RWPE2 (cell line): ENCODE data around the gene CAV1.

Experiments used
- ATAC-seq: fragments of 200-7000 bp; cut with Tn5 transposase; 3 replicates; pipeline ENCODE4 v1.9.1; 2021; ENCODE audit warnings: low read depth
- DNase-seq: peaks from one replicate; pipeline ENCODE4 v3.0.0-alpha.2; 2020; ENCODE audit warnings: low spot score
- H3K27ac ChIP-seq: fragments of 450-650 bp; 2 replicates; pipeline ENCODE4 v1.5.1; 2017; ENCODE audit warnings: mild to moderate bottlenecking; ENCODE audit not compliant: poor library complexity, severe bottlenecking
- H3K27me3 ChIP-seq: fragments of 250-450 bp; sonication (Bioruptor Pico); 2 replicates; pipeline ENCODE4 v1.5.1; 2021; ENCODE audit warnings: mild to moderate bottlenecking, moderate library complexity; ENCODE audit not compliant: insufficient read depth, poor library complexity, severe bottlenecking
- H3K36me3 ChIP-seq: fragments of 250-450 bp; sonication (Bioruptor Pico); 2 replicates; pipeline ENCODE4 v1.5.1; 2020; ENCODE audit warnings: low read depth, mild to moderate bottlenecking, moderate library complexity
- H3K4me1 ChIP-seq: fragments of 250-450 bp; sonication (Bioruptor Pico); 2 replicates; pipeline ENCODE4 v1.5.1; 2021; ENCODE audit warnings: mild to moderate bottlenecking, moderate library complexity; ENCODE audit not compliant: insufficient read depth, poor library complexity, severe bottlenecking
- H3K4me3 ChIP-seq: fragments of 250-450 bp; sonication (Bioruptor Pico); 2 replicates; pipeline ENCODE4 v1.5.1; 2021; ENCODE audit warnings: mild to moderate bottlenecking, moderate library complexity; ENCODE audit not compliant: severe bottlenecking
- H3K9me3 ChIP-seq: fragments of 250-450 bp; sonication (Bioruptor Pico); 2 replicates; pipeline ENCODE4 v1.5.1; 2021; ENCODE audit warnings: mild to moderate bottlenecking, moderate library complexity; ENCODE audit not compliant: severe bottlenecking
- TF ChIP-seq, protein P1 (sequence below): fragments of 450-650 bp; IDR thresholded peaks from one replicate; pipeline ENCODE4 v1.5.1; 2017; ENCODE audit warnings: mild to moderate bottlenecking, moderate library complexity; ENCODE audit not compliant: poor library complexity, severe bottlenecking

CAV1 gene

DNA sequence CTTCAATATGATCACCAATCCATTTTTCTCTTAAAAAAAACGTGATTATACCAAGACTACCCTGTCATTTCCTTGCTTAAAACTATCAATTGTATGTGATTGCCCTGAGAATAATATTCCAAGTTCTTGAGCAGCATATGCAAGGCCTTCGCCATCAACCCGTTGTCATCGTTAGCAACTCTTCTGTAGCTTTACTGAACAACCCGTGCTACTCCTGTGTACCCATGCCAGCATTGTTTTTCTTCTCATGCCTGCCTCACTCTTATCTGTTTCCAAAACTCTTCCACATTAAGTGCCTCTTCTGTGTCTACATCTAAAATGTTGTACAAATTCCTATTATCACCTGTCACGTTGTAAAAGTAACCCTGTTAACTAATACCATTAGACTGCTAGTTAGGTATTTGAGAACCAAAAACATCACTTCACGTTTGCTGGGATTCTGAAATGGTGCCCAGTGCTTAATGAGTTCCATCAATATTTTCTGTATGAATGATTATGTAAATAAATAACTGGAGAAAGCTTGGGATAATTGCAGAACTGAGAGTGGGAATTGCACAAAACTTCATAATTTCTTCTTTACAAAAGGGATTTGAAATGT, 14.8 kb upstream of the CAV1 start:
- Histone ChIP-seq H3K36me3 (peaks cover 42% of the 10 kb centered on the region), H3K27me3 (no peaks in the 10 kb centered on the region), H3K4me3 (no peak overlapping the region), H3K4me1 (peaks cover 30% of the 10 kb centered on the region), H3K9me3 (no peaks in the 10 kb centered on the region), H3K27ac (peak overlapping the region; percentile 96)
- 0 out of 3 replicates have a peak, but pooled peaks have one; percentile 2 for ATAC-seq
- no peak for DNase-seq
- TF ChIP-seq, protein P1, sequence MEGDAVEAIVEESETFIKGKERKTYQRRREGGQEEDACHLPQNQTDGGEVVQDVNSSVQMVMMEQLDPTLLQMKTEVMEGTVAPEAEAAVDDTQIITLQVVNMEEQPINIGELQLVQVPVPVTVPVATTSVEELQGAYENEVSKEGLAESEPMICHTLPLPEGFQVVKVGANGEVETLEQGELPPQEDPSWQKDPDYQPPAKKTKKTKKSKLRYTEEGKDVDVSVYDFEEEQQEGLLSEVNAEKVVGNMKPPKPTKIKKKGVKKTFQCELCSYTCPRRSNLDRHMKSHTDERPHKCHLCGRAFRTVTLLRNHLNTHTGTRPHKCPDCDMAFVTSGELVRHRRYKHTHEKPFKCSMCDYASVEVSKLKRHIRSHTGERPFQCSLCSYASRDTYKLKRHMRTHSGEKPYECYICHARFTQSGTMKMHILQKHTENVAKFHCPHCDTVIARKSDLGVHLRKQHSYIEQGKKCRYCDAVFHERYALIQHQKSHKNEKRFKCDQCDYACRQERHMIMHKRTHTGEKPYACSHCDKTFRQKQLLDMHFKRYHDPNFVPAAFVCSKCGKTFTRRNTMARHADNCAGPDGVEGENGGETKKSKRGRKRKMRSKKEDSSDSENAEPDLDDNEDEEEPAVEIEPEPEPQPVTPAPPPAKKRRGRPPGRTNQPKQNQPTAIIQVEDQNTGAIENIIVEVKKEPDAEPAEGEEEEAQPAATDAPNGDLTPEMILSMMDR = no peak

DNA sequence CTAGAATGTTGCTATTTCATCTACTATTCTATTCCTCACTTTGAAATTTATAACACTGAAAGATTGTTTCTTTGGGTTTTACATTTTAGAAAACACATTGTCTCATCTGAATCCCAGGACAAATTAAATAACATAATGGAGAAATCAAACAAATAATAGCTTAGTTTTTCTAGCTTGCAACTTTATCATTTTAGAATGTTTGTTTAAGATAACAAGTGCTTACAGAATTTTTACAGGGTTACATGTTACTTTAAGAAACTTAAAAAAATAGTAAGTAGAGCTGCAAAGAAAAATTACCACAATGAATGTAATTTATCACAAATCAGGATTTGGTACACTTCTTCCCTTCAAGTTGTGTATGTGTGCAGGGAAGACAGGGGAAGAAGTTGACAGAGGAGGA, 14.0 kb upstream of the CAV1 start:
- ATAC-seq = no peak

DNA sequence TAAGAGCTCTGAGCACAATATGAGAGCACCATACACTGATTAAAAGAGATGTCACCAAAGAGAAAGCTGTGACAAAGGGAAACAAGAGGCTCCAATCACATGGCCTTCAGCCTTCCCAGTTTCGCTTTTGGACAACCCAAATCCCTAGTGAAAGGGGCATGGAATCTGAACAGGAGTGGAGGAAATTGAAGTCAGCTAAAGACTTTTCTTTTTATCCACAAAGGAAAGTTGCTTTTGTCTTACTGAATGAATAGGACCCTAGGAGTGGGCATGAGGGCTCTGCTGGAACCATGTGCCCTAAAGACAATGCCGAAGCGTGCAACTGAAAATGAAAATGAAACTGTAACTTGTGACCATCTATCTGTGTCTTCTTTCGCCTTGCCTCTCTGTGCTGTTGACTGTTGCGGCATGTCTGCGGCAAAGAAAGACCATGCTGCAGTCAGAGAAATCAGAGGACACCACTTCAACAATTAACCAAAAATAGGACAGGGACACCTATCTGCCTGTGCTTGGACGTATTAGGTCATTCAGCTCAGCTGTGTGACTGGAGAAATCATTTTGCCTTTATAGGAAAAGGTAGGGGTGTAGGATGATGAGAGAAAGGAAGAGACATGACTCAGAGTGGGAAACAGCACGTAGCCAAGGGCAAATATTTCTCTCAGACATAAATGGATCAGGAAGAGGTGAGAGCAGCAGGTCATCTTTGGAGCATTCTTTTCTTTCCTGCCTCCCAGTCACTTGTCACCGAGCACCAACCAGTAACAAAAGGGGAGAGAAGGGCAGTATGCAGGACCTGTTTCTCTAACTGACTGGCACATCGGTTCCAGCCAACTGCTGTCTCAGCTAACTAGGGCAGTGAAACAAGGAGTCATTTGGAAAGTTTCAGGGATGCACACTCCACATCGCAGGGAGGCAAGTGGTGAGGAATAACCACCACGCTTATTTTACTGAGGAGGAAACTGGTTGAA, 13.0 kb upstream of the CAV1 start:
- peaks cover 30% of the 10 kb centered on the region for H3K4me1 ChIP-seq
- H3K4me3 ChIP-seq = no peak overlapping the region
- no peaks in the 10 kb centered on the region for H3K9me3 ChIP-seq
- ATAC-seq (peak; percentile 76), DNase-seq (no peak)
- H3K36me3 ChIP-seq = peaks cover 24% of the 10 kb centered on the region
- peak overlapping the region; percentile 96 for H3K27ac ChIP-seq
- no peaks in the 10 kb centered on the region for H3K27me3 ChIP-seq
- TF ChIP-seq, protein P1 = no peak

More for the DNA sequence above, 14.0 kb upstream of the CAV1 start:
- Histone ChIP-seq H3K4me3 (no peak overlapping the region), H3K36me3 (peaks cover 35% of the 10 kb centered on the region), H3K27me3 (no peaks in the 10 kb centered on the region), H3K27ac (peak overlapping the region; percentile 96), H3K9me3 (no peaks in the 10 kb centered on the region), H3K4me1 (peaks cover 30% of the 10 kb centered on the region)
- TF ChIP-seq, protein P1 = no peak
- no peak for DNase-seq

DNA sequence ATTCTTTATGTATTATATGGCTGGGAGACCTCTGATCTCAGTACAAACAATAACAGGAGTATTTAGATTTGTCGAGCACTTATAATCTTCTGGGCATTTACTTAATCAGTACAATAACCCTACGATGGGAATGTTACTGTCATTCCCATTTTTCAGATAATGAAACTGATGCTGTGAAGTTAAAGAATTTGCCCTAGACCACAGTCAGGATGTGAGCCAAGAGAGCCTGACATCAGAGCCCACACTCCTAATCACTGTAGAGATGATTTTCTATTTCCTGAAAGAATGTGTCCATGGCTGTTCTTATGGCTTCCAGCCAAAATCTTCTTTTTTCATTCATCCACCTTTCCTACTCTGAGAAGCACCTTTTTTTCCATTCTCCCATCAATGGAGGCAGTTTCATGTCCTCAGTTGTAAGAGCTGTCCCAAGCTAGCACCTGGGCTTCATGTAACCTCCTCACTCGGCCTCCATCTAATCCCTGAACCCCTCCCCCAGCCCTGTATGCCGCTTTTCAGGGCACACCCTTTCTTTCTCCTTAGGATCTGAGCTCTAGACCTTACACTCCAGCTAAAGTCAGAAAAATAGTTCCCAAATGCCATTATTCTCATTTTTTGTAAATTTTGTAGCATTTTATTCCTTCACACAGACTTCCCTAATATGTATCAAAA, 12.2 kb upstream of the CAV1 start:
- H3K27me3 ChIP-seq = no peaks in the 10 kb centered on the region
- peaks cover 16% of the 10 kb centered on the region for H3K36me3 ChIP-seq
- H3K4me1 ChIP-seq = peaks cover 30% of the 10 kb centered on the region
- no peaks in the 10 kb centered on the region for H3K9me3 ChIP-seq
- no peak for DNase-seq
- no peak overlapping the region for H3K4me3 ChIP-seq
- H3K27ac ChIP-seq = peak overlapping the region; percentile 96
- peak; percentile 6; the same call in 1 of the 3 replicates for ATAC-seq
- TF ChIP-seq, protein P1 = no peak
